GM13977 (cell line): ENCODE data around the gene LRMDA.

Experiments
- DNase-seq: peaks from one replicate; pipeline ENCODE4 v3.0.0; 2012; ENCODE audit warnings: low spot score
- in situ Hi-C: fragments of 300-500 bp; cut with MboI; formaldehyde crosslinking; loops from one replicate; pipeline ENCODE4 v1.12.0; 2022; ENCODE audit warnings: low sequenced_read_pairs, low pct_unique_long_range_greater_than_20kb, mixed read lengths, inconsistent platforms; ENCODE audit not compliant: unreplicated experiment
- TF ChIP-seq, protein P1 (sequence below): IDR thresholded peaks from 2 replicates; pipeline ENCODE4 v1.5.1; 2012; ENCODE audit warnings: mild to moderate bottlenecking, control low read depth; ENCODE audit not compliant: insufficient read depth; ENCODE audit errors: extremely low read depth, missing control alignments

LRMDA gene

DNA sequence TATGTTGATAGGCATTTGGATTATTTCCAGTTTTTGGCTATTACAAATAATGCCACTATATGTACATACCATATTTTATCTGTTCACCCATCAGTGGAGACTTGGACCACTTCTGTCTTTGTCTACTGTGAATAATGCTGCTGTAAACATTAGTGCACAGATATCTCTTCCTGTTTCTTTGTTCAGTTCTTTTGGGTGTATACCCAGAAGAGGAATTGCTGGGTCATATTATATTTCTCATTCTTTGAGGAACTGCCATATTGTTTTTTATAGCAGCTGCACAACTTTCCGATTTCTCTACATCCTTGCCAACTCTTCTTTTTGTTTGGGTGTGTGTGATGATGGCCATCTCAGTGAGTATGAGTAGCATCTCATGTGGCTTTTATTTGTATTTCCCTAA, 218.0 kb downstream of the LRMDA start:
- TF ChIP-seq, protein P1, sequence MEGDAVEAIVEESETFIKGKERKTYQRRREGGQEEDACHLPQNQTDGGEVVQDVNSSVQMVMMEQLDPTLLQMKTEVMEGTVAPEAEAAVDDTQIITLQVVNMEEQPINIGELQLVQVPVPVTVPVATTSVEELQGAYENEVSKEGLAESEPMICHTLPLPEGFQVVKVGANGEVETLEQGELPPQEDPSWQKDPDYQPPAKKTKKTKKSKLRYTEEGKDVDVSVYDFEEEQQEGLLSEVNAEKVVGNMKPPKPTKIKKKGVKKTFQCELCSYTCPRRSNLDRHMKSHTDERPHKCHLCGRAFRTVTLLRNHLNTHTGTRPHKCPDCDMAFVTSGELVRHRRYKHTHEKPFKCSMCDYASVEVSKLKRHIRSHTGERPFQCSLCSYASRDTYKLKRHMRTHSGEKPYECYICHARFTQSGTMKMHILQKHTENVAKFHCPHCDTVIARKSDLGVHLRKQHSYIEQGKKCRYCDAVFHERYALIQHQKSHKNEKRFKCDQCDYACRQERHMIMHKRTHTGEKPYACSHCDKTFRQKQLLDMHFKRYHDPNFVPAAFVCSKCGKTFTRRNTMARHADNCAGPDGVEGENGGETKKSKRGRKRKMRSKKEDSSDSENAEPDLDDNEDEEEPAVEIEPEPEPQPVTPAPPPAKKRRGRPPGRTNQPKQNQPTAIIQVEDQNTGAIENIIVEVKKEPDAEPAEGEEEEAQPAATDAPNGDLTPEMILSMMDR: no peak
- no peak for DNase-seq
- in situ Hi-C loops: no loop called here

DNA sequence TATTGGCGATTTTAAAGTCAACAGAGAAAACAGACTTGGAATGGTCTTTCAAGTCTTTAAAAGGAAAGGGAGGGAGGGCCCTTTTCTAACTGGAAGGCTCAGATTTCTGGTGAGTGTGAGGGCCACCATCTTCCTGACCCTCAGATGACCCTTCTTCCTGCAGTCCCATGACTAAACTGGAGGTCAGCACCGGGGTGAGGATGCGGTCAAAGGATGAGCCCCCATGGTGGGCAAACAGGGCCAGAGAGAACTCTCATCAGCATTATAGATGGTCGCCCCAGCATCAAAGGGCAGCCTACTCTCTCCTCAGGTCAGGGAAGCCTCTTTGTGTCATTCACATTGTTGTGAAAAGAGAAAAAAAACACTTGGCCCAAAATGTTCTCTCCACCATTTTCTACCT, 219.2 kb downstream of the LRMDA start:
- in situ Hi-C loops: no loop called here
- DNase-seq: no peak
- TF ChIP-seq, protein P1: no peak

DNA sequence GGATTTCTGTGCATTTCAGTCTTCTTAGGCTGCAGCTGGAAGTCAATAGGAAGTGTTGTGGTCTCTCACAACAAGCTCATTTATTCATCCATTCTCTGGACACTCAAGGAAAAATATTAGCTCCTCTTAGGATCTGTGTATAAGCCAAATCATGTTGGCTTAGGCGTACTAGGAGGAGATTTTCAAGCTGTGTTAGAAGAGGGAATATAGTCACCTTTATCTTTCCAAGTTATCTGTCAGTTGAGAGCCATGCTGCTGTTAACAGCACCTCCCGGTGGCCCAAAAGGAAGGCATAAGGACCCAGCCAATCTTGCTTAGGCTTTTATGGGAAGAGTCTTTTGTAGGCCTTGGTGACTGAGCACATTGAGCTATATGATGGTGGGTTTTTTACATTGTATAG, 220.0 kb downstream of the LRMDA start:
- TF ChIP-seq, protein P1: peak; percentile 11
- DNase-seq: no peak
- in situ Hi-C loops: no loop called here

DNA sequence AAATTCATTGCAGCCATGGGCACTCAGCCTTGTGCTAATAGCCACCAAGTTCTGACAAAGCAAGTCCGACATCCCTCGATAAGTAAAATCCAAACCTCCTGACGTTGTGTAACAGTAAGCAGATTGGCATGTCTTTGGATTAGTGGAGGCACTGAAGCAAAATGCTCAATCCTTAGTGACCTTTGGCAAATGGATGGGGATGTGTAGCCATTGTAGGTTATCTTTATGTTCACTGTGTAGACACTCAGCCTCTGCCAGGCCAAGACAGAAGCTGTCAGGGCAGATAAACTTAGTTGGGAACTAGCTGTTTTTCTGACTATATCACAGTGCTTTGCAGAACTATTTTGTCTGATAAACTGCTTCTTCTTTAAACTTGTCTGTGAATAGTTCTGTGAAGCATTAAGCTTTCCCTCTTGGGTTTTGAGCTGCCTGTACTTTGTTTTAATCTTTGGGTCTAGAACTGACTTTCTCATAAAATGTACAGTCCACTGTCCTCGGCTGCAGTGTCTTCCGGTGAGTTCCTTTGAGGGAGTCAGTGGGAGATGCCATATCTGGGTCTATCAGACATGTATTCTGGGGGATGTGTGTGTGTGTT, 220.8 kb downstream of the LRMDA start:
- TF ChIP-seq, protein P1: no peak
- in situ Hi-C loops: no loop called here
- DNase-seq: no peak

DNA sequence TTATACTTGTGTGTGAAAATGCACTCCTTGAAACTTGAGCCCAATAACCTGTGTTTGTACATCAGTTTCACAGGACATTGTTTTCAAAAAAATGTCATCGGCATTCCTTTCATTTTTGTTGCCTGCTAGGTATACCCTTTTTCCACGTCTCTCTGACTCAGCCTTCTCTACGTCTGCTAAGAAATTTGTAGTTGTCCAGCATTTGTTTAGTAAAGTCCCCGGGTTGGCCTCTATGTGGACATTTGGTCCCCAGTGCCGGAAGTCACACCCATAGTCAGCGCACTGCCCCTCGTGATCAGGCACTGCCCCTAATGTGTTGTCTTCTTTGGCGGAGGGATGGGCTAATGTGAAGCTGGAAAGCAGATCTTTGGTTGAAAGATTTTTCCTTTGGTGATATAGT, 222.3 kb downstream of the LRMDA start:
- DNase-seq: no peak
- in situ Hi-C loops: no loop called here
- TF ChIP-seq, protein P1: no peak

DNA sequence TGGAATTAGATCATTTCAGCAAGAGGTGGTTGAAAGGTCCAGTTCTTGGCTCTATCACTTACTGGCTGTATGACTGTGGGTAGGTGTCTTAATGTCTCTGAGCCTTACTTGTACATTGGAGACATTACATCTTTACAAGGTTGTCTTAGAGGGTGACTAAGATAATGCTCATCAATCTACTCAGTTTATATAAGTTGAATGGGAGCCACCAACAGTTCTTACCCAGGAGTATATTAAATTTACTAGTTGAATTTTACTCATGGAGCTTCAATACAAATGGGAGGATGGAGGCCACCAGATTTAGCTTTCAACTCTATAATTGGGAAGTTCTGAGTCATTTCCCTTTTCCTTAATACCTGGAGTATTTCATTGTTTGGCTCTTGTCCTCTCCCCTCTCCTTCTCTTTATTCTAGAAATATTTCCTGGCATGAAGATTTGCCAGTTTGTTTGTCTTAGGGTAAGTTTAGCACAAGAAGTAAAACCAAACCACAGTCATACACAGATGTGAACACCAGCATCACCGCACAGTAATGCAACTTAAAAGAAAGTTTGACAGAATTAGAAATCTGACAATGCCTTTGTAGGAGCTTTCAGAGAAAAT, 222.8 kb downstream of the LRMDA start:
- TF ChIP-seq, protein P1: no peak
- in situ Hi-C loops: no loop called here
- no peak for DNase-seq
